SK-N-SH treated with all-trans-retinoic acid at 6 μM for 48 hours (cell line): Measurements from ENCODE around the gene VTI1A.

Experiments used
- ATAC-seq: fragments of 200-7000 bp; cut with Tn5 transposase; 3 replicates; pipeline ENCODE4 v1.9.1; 2020; ENCODE audit warnings: mild to moderate bottlenecking, moderate library complexity
- ARNTL ChIP-seq: fragments of 450-650 bp; formaldehyde crosslinking; IDR thresholded peaks from 2 replicates; pipeline ENCODE4 v1.5.0; 2020; ENCODE audit warnings: low read depth, mild to moderate bottlenecking, moderate library complexity, borderline replicate concordance
- BACH2 ChIP-seq: fragments of 250-450 bp; sonication (Bioruptor Pico); IDR thresholded peaks from 2 replicates; pipeline ENCODE4 v1.9.0; 2021; ENCODE audit warnings: mild to moderate bottlenecking, borderline replicate concordance
- CSDC2 ChIP-seq: fragments of 250-450 bp; sonication (Bioruptor Pico); IDR thresholded peaks from 2 replicates; pipeline ENCODE4 v1.5.0; 2020; ENCODE audit warnings: mild to moderate bottlenecking, moderate library complexity
- ESRRG ChIP-seq: fragments of 250-450 bp; sonication (Bioruptor Pico); IDR thresholded peaks from 2 replicates; pipeline ENCODE4 v1.6.1; 2021; ENCODE audit warnings: mild to moderate bottlenecking
- GLIS3 ChIP-seq: fragments of 250-450 bp; sonication (Bioruptor Pico); IDR thresholded peaks from 2 replicates; pipeline ENCODE4 v1.5.0; 2020; ENCODE audit warnings: mild to moderate bottlenecking, moderate library complexity
- ISL1 ChIP-seq: fragments of 250-450 bp; sonication (Bioruptor Pico); IDR thresholded peaks from 2 replicates; pipeline ENCODE4 v2.1.2; 2022; ENCODE audit warnings: mild to moderate bottlenecking, moderate library complexity
- OSR1 ChIP-seq: fragments of 250-450 bp; sonication (Bioruptor Pico); IDR thresholded peaks from 2 replicates; pipeline ENCODE4 v1.8.0; 2022; ENCODE audit warnings: moderate library complexity, mild to moderate bottlenecking, inconsistent platforms
- PPARA ChIP-seq: fragments of 250-450 bp; sonication (Bioruptor Pico); IDR thresholded peaks from 2 replicates; pipeline ENCODE4 v1.5.0; 2020; ENCODE audit warnings: mild to moderate bottlenecking, borderline replicate concordance
- RARB ChIP-seq: fragments of 250-450 bp; sonication (Bioruptor Pico); IDR thresholded peaks from 2 replicates; pipeline ENCODE4 v1.8.0; 2021; ENCODE audit warnings: mild to moderate bottlenecking, moderate library complexity
- SNAI2 ChIP-seq: fragments of 250-450 bp; sonication (Bioruptor Pico); IDR thresholded peaks from 2 replicates; pipeline ENCODE4 v1.5.0; 2020; ENCODE audit warnings: mild to moderate bottlenecking, moderate library complexity
- TCF4 ChIP-seq: fragments of 250-450 bp; sonication (Bioruptor Pico); IDR thresholded peaks from 2 replicates; pipeline ENCODE4 v1.8.0; 2021; ENCODE audit warnings: mild to moderate bottlenecking, moderate library complexity, borderline replicate concordance
- ZC3H10 ChIP-seq: fragments of 250-450 bp; sonication (Bioruptor Pico); IDR thresholded peaks from 2 replicates; pipeline ENCODE4 v1.5.1; 2021; ENCODE audit warnings: mild to moderate bottlenecking, moderate library complexity
- ZFP3 ChIP-seq: fragments of 250-450 bp; sonication (Bioruptor Pico); IDR thresholded peaks from 2 replicates; pipeline ENCODE4 v1.5.0; 2020; ENCODE audit warnings: mild to moderate bottlenecking, moderate library complexity
- ZFP30 ChIP-seq: fragments of 450-650 bp; formaldehyde crosslinking; IDR thresholded peaks from 2 replicates; pipeline ENCODE4 v1.5.0; 2022; ENCODE audit warnings: mild to moderate bottlenecking, moderate library complexity
- ZNF70 ChIP-seq: fragments of 450-650 bp; formaldehyde crosslinking; IDR thresholded peaks from 2 replicates; pipeline ENCODE4 v1.5.0; 2020; ENCODE audit warnings: mild to moderate bottlenecking, moderate library complexity
- ZNF8 ChIP-seq: fragments of 450-650 bp; formaldehyde crosslinking; IDR thresholded peaks from 2 replicates; pipeline ENCODE4 v1.5.0; 2020; ENCODE audit warnings: mild to moderate bottlenecking, moderate library complexity
- TF ChIP-seq, protein P1 (sequence below): fragments of 250-450 bp; sonication (Bioruptor Pico); IDR thresholded peaks from 2 replicates; pipeline ENCODE4 v1.8.0; 2020; ENCODE audit warnings: mild to moderate bottlenecking, moderate library complexity, borderline replicate concordance
- TF ChIP-seq, protein P2 (sequence below): fragments of 250-450 bp; sonication (Bioruptor Pico); IDR thresholded peaks from 2 replicates; pipeline ENCODE4 v1.5.1; 2020; ENCODE audit warnings: low read depth, mild to moderate bottlenecking, moderate library complexity
- TF ChIP-seq, protein P3 (sequence below): fragments of 250-450 bp; sonication (Bioruptor Pico); IDR thresholded peaks from 2 replicates; pipeline ENCODE4 v1.5.1; 2021; ENCODE audit warnings: mild to moderate bottlenecking, moderate library complexity
- TF ChIP-seq, protein P4 (sequence below): fragments of 250-450 bp; sonication (Bioruptor Pico); IDR thresholded peaks from 2 replicates; pipeline ENCODE4 v1.8.0; 2021; ENCODE audit warnings: low read depth, mild to moderate bottlenecking, moderate library complexity, borderline replicate concordance
- TF ChIP-seq, protein P5 (sequence below): fragments of 250-450 bp; sonication (Bioruptor Pico); IDR thresholded peaks from 2 replicates; pipeline ENCODE4 v1.5.0; 2020; ENCODE audit warnings: mild to moderate bottlenecking, moderate library complexity

Gene VTI1A

DNA sequence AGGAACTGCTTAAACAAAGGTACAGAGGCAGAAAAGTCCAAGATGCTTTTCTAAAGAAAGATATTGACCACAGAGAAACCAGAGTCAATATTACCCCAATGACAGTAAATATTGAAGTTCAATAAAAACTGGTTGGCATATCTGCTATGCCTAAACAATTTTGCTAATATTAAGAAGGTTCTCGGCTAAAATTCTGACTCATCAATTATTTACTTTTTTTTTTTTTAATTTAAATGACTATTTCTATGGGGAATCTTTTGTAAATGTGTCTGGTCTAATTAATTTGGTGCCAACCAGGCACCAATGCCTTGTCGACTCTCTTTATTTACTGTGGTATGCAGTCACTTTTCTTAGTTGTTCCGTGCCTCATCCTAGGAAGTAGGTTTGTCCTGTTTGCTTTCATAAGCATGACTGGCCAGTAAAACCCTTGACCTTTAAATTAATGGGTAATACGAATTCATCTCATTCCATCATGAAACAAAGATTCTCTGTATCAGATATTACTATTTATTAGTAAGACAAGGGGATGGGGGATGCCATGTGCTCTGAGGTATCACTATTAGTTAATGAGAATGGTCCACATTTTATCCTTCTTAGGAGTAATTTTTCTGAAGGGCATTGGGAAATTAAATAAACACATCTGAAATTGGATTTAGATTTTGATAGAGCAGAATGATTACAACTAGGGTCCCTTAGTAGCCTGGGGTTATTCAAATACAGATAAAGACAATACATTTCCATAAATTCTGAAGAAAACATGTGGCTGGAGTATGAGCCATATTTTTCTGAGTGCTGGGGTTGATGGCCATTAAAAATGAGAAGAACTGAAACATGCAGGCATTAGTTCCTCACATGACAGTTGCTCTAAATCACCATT, 154.4 kb downstream of the VTI1A start:
- TF ChIP-seq ARNTL (CRISPR knock-in tag) (no peak), ISL1 (CRISPR knock-in tag) (0 out of 2 replicates have a peak, but pooled peaks have one; percentile 7), RARB (no peak), ZFP3 (no peak), CSDC2 (CRISPR knock-in tag) (no peak), TCF4 (peak; percentile 50; the same call in 1 of the 2 replicates)
- peak; percentile 51; the same call in 1 of the 3 replicates for ATAC-seq

DNA sequence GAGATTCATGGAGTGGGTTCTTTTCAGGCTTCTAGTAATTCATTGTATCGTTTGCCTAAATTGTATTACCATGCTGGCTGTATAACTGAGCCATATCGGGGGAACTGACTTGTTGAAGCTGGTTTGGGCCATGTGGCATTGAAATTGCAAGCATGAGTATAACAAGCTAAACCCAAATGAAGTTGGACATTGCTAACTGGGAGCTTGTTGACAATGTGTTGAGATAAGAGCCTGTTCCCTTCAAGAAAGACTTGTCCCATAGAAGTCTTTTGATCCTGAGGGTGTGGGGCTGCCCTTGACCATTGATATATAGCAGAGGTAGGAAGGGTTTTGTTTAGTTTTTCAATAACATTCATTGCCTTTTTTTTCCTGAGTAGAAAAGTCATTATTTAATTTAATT, 156.0 kb downstream of the VTI1A start:
- TF ChIP-seq, protein P1, sequence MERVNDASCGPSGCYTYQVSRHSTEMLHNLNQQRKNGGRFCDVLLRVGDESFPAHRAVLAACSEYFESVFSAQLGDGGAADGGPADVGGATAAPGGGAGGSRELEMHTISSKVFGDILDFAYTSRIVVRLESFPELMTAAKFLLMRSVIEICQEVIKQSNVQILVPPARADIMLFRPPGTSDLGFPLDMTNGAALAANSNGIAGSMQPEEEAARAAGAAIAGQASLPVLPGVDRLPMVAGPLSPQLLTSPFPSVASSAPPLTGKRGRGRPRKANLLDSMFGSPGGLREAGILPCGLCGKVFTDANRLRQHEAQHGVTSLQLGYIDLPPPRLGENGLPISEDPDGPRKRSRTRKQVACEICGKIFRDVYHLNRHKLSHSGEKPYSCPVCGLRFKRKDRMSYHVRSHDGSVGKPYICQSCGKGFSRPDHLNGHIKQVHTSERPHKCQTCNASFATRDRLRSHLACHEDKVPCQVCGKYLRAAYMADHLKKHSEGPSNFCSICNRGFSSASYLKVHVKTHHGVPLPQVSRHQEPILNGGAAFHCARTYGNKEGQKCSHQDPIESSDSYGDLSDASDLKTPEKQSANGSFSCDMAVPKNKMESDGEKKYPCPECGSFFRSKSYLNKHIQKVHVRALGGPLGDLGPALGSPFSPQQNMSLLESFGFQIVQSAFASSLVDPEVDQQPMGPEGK (CRISPR knock-in tag) = no peak
- no peak for TF ChIP-seq CSDC2 (CRISPR knock-in tag)
- TF ChIP-seq ARNTL (CRISPR knock-in tag) = no peak
- TF ChIP-seq, protein P2, sequence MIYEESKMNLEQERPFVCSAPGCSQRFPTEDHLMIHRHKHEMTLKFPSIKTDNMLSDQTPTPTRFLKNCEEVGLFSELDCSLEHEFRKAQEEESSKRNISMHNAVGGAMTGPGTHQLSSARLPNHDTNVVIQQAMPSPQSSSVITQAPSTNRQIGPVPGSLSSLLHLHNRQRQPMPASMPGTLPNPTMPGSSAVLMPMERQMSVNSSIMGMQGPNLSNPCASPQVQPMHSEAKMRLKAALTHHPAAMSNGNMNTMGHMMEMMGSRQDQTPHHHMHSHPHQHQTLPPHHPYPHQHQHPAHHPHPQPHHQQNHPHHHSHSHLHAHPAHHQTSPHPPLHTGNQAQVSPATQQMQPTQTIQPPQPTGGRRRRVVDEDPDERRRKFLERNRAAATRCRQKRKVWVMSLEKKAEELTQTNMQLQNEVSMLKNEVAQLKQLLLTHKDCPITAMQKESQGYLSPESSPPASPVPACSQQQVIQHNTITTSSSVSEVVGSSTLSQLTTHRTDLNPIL (CRISPR knock-in tag) = no peak
- TF ChIP-seq SNAI2 (CRISPR knock-in tag) = no peak
- TF ChIP-seq, protein P3, sequence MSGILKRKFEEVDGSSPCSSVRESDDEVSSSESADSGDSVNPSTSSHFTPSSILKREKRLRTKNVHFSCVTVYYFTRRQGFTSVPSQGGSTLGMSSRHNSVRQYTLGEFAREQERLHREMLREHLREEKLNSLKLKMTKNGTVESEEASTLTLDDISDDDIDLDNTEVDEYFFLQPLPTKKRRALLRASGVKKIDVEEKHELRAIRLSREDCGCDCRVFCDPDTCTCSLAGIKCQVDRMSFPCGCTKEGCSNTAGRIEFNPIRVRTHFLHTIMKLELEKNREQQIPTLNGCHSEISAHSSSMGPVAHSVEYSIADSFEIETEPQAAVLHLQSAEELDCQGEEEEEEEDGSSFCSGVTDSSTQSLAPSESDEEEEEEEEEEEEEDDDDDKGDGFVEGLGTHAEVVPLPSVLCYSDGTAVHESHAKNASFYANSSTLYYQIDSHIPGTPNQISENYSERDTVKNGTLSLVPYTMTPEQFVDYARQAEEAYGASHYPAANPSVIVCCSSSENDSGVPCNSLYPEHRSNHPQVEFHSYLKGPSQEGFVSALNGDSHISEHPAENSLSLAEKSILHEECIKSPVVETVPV = no peak
- no peak for TF ChIP-seq ZNF8
- TF ChIP-seq RARB = no peak
- TF ChIP-seq ISL1 (CRISPR knock-in tag) = no peak
- TF ChIP-seq ZC3H10 = no peak
- TF ChIP-seq OSR1 (CRISPR knock-in tag) = no peak
- TF ChIP-seq, protein P4, sequence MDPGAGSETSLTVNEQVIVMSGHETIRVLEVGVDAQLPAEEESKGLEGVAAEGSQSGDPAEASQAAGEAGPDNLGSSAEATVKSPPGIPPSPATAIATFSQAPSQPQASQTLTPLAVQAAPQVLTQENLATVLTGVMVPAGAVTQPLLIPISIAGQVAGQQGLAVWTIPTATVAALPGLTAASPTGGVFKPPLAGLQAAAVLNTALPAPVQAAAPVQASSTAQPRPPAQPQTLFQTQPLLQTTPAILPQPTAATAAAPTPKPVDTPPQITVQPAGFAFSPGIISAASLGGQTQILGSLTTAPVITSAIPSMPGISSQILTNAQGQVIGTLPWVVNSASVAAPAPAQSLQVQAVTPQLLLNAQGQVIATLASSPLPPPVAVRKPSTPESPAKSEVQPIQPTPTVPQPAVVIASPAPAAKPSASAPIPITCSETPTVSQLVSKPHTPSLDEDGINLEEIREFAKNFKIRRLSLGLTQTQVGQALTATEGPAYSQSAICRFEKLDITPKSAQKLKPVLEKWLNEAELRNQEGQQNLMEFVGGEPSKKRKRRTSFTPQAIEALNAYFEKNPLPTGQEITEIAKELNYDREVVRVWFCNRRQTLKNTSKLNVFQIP (CRISPR knock-in tag) = no peak
- TF ChIP-seq ESRRG (CRISPR knock-in tag) = no peak
- no peak for TF ChIP-seq GLIS3
- TF ChIP-seq ZNF70 (CRISPR knock-in tag) = no peak
- no peak for ATAC-seq

DNA sequence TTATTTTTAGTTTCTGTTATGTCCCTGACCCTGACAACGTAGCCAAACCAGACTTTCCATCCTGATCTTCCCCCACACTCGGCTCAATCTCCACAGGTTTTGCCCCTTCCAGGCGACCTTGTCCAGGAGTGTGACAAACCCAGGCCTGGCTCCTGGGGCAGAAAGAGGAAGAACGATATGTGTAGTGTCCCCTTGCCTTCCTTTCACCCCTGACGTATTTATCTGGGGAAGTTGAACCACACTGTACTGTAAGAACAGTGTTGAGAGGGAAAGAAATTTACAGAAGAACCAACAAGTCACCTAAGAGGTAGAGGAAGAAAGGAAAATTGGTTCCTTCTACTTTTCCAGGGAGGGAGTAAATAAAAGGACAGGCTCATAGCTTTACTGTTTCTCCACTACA, 158.0 kb downstream of the VTI1A start:
- ATAC-seq = no peak
- TF ChIP-seq GLIS3 = no peak
- TF ChIP-seq, protein P5, sequence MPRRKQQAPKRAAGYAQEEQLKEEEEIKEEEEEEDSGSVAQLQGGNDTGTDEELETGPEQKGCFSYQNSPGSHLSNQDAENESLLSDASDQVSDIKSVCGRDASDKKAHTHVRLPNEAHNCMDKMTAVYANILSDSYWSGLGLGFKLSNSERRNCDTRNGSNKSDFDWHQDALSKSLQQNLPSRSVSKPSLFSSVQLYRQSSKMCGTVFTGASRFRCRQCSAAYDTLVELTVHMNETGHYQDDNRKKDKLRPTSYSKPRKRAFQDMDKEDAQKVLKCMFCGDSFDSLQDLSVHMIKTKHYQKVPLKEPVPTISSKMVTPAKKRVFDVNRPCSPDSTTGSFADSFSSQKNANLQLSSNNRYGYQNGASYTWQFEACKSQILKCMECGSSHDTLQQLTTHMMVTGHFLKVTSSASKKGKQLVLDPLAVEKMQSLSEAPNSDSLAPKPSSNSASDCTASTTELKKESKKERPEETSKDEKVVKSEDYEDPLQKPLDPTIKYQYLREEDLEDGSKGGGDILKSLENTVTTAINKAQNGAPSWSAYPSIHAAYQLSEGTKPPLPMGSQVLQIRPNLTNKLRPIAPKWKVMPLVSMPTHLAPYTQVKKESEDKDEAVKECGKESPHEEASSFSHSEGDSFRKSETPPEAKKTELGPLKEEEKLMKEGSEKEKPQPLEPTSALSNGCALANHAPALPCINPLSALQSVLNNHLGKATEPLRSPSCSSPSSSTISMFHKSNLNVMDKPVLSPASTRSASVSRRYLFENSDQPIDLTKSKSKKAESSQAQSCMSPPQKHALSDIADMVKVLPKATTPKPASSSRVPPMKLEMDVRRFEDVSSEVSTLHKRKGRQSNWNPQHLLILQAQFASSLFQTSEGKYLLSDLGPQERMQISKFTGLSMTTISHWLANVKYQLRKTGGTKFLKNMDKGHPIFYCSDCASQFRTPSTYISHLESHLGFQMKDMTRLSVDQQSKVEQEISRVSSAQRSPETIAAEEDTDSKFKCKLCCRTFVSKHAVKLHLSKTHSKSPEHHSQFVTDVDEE (CRISPR knock-in tag) = no peak
- no peak for TF ChIP-seq ZNF70 (CRISPR knock-in tag)
- TF ChIP-seq RARB = no peak
- no peak for TF ChIP-seq ZC3H10
- TF ChIP-seq SNAI2 (CRISPR knock-in tag) = no peak
- no peak for TF ChIP-seq TCF4

DNA sequence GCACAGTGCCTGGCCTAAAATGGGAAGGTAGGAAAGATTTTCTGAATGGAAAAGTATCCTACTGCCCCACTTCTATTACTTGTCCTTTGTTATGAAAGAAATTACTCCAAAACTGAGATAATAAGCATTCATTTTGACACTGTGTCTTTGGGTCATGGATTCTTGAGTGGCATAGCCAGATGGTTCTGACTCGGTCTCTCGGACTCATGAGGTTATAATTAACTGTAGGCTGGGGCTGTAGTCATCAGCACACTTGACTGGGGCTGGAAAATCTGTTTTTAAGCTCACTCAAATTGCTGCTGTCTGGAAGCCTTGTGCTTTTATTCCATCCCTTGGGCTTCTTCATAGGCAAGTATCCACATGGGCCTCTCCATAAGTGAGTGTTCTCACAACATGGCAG, 160.5 kb downstream of the VTI1A start:
- no peak for TF ChIP-seq ZFP3
- TF ChIP-seq ARNTL (CRISPR knock-in tag) = no peak
- TF ChIP-seq GLIS3 = no peak
- no peak for TF ChIP-seq OSR1 (CRISPR knock-in tag)
- TF ChIP-seq PPARA (CRISPR knock-in tag) = no peak
- TF ChIP-seq BACH2 (CRISPR knock-in tag) = no peak
- TF ChIP-seq CSDC2 (CRISPR knock-in tag) = no peak
- no peak for TF ChIP-seq ZFP30 (CRISPR knock-in tag)
- TF ChIP-seq, protein P3 = no peak
- no peak for ATAC-seq
